Measurements from ENCODE around the gene MSI2.

MSI2 gene

GRCh38 chr17:57637666-57638010 lies 381.3 kb downstream of the MSI2 start:
- DNase-seq (ENCODE audit: low spot score) = no peak

DNA sequence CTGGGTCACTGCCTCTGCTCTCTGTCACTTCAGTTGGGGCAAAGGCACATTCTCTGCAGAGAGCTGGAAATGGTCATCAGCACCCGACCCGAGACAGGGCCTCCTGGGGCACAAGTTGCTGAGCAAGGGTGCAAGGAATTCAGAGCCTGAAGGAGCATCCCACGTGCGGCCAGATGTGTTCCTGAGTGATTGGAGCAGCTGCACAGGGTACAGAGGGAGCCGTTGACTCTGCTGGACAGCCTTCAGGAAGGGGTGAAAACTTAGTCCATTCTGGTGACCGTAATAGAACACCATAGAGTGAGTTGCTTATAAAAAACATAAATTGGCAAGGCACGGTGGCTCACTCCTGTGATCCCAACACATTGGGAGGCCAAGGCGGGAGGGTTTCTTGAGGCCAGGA lies 382.0 kb downstream of the MSI2 start:
- DNase-seq (ENCODE audit: low spot score) = no peak

GRCh38 chr17:57639381-57639780 lies 383.1 kb downstream of the MSI2 start:
- no peak for DNase-seq (ENCODE audit: low spot score)

- no peak for DNase-seq (ENCODE audit: low spot score)
Measured at GRCh38 chr17:57640079-57640478, 383.8 kb downstream of the MSI2 start.

- DNase-seq (ENCODE audit: low spot score) = no peak
Measured at GRCh38 chr17:57641761-57642160, 385.4 kb downstream of the MSI2 start.

GRCh38 chr17:57643062-57643461 lies 386.7 kb downstream of the MSI2 start:
- DNase-seq (ENCODE audit: low spot score) = no peak

DNA sequence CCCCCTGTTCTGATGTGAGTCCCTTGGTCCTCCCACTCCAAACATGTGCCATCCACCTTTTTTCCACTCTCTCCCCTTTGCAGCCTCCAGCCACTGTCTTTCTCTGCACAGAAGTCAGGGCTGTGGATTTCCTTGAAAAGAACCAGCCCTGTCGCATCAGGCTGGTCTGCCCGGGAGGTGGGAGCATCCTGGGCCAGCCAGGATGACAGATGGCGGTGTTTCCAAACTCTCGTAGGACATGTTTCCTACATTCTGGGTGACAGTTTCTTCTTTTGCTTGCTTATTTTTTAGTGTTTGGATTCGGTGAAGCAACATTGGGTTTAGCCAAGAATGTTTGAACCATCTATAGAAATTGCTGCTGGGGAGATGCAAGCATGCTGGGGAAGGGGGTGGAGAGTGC lies 388.0 kb downstream of the MSI2 start:
- no peak for DNase-seq (ENCODE audit: low spot score)

GRCh38 chr17:57645950-57646665 lies 389.8 kb downstream of the MSI2 start:
- peak; percentile 11 for DNase-seq (ENCODE audit: low spot score)

DNA sequence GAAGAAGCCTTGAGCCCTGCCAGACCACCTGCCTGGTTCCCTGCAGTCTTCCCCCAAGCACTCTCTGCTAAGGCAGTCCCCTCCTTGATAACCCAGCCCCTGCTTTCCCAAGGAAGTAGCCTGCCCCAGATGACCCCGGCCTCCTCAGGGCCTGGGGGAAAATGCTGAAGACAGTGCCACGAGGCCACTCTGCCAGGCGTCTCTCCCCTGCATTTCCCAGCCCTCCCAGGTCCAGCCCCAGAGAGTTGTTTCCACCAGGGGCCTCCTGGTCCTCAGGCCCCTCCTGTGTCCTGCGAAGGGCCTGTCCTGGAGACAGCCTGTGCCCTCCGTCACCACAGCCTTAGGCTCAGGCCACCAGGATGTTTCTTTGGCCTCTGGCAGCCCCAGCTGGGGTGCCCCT lies 392.4 kb downstream of the MSI2 start:
- no peak for DNase-seq (ENCODE audit: low spot score)

DNA sequence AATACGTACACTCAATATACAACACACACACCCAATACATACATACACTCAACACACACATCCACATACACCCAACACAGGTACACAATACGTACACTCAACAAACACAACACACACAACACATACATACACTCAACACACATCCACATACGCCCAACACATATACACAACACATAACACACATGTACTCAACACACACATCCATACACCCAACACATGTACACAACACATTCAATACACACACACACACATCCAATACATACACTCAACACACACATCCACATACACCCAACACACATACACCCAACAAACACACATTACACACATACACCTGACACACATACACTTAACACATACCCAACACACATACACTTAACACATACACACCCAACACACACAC lies 392.9 kb downstream of the MSI2 start:
- DNase-seq (ENCODE audit: low spot score) = no peak

DNA sequence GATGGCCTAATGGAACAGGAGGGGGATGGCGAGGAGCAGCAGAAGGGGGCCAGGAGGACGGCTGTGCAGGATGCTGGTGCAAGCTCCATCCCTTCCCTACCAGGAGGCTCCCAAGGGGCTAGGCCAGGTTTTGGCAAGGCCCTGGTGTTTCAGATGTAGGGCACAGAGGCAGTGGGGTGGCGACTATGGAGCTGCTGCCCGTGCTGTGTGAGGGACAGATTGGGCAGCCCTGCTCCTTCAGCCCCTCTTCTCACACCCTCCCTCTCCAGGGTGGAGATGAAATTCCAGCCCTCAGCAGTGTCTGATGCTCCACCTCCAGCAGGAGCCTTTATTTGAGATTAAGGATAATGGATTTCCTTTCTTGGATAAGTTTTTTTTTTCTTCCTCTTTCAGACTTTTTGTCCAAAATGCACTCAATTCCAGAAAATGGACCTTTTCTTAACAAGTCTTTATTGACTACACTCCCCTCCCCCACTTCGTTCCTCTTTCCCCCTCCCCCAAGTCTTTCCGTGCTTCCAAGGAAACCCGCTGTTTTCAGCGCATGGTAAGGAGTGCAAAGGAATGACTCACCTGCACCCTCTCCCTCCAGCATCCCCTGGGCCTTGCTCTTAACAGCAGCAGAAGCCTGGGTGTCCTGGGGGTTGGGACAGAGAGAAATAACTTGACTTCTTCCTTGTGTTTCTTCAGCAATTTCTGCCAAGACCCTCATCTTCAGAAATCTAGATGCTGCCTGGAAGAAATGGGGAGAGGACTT lies 393.6 kb downstream of the MSI2 start:
- DNase-seq (ENCODE audit: low spot score) = peak; percentile 63

DNA sequence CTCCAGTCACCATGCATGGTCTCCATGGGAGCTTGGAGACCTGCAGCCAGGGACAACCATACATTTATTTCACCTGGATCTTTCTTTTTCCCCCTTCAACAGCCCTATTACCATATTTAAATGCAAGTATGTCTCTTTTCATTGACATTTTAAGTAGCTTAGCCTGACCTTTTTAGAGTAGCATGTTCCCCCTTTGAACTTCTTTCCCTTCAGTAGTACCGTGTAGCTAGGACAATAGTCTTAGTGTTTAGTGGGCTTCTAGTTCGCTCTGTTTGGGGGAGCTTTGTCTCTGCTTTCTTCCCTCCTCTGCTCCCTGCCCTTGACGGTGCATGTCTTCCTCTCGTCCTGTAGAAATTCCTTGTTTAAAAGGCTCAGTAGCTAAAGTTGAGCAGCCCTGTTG lies 394.2 kb downstream of the MSI2 start:
- DNase-seq (ENCODE audit: low spot score) = no peak

- DNase-seq (ENCODE audit: low spot score) = no peak
Measured at GRCh38 chr17:57651451-57651850, 395.1 kb downstream of the MSI2 start.

DNA sequence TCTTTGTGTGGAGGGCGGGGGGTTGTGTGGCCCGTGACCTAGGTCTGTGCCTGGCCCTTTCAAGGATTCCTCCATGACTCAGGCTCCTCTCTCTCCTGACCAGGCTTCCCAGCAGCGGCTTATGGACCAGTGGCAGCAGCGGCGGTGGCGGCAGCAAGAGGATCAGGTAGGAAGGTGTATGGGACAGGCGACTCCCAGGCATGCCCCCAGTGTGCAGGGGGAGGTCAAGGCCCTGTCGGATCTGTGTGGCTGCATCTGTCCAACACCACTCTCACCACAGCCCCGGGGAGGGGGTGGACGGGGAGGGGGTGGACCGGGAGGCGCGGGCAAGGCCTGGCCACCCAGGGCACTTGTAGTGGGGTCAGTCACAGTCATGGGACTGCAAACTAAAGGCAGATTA lies 395.7 kb downstream of the MSI2 start:
- DNase-seq (ENCODE audit: low spot score) = no peak

GRCh38 chr17:57652811-57653210 lies 396.5 kb downstream of the MSI2 start:
- DNase-seq (ENCODE audit: low spot score) = no peak

DNA sequence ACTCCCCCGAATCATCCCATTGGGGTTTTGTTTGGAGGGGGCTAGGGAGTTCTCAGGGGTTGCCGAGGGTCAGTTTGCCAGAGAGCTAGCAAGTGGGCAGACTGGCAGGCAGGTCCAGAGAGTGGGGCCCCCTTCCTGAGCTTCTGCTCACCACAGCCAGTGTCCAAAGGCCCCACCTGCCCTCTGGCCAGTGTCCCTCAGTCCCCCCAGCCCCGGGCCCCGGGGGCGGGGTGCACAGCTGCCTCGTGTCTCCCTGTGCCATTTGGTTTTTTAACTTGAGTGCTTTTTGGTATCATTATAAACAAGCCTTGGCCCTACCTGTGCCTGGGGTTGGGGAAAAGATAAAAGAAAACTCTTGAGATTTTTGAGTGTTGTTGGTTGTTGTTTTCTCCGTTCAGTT lies 397.0 kb downstream of the MSI2 start:
- no peak for DNase-seq (ENCODE audit: low spot score)

DNA sequence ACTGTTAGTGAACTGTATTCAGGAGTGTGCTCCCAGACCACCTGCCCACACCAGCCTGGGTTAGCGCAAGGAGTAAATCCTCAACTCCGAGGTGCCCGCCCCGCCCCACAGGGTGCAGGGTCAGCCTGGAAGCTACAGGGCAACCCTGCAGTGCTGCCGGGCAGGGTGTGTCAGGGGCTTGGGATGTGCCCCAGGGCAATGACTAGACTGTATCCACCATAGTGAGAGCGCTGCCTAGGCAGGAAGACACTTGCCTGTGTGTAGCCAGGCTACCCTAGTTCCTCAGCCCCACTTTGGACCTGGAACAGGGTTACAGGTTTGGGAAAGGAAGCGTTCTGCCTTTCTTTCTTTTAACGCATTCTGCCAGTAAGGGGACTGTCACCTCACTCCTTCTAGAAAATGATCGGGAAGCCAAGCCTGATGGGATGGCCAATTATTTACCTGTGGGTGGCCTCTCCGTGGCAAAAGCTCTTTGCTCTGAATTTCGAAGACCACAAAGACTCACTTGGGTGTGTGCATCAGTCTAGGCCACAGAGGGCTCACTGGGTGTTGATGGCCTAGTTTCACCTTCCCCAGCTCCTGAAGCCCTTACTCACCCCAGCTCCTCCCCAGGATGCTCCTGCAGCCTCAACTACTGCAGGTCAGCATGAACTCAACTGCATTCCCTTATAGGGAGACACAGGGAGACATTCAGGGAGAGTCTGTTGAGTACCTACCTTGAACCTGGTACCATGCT lies 397.9 kb downstream of the MSI2 start:
- no peak for DNase-seq (ENCODE audit: low spot score)

- no peak for DNase-seq (ENCODE audit: low spot score)
Measured at GRCh38 chr17:57655553-57655952, 399.2 kb downstream of the MSI2 start.

DNA sequence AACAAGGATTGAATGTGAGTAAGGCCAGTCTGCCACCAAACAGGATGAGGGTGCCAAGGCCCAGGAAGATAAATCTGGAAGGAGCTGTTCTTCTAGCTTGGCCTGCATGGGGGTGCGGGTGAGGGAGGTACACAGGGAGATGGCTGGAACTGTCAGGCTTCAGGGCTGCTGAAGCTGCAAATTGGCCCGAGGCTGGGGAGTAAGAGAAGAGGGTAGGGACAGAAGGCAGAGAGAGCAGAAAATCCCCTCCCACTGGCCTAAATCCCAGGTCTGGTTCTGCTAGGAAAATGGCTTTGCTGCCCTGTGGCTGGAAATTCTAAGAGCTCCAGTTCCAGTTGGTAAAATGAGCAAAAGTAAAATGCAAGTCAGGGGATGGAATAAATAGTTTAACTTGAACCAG lies 400.9 kb downstream of the MSI2 start:
- no peak for DNase-seq (ENCODE audit: low spot score)

GRCh38 chr17:57662041-57662440 lies 405.7 kb downstream of the MSI2 start:
- DNase-seq (ENCODE audit: low spot score) = no peak

DNA sequence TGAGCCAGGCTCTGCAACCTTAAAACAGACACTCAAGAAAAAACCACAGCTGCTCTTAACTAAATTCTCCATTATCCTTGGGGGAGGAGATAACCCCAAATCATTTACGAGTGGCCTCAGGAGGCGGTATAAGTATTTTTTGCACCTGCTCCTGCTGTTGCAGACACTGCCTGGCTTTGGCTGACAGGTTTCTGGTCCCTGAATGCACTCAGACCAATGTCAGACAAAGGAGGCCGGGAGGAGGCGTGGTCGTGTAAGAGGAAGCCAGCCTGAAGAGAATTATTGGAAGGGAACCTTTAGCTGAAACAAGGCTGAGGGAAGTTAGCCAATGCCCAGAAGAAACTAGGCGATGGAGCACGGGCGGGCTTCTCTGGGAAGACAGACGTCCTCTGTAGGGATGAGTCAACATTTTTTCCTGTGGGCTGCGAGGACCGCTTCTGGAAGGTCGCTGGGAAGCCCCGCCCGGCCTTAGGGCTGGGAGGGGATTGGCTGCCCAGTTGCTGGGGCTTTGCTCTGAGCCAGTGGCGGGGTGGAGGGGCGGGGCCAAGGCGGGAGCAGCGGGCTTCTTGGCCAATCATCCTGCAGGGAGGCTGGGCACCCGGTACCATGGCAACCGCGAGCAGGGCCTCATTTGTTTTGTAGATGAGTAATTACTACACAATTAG lies 406.5 kb downstream of the MSI2 start:
- DNase-seq (ENCODE audit: low spot score) = peak; percentile 99

DNA sequence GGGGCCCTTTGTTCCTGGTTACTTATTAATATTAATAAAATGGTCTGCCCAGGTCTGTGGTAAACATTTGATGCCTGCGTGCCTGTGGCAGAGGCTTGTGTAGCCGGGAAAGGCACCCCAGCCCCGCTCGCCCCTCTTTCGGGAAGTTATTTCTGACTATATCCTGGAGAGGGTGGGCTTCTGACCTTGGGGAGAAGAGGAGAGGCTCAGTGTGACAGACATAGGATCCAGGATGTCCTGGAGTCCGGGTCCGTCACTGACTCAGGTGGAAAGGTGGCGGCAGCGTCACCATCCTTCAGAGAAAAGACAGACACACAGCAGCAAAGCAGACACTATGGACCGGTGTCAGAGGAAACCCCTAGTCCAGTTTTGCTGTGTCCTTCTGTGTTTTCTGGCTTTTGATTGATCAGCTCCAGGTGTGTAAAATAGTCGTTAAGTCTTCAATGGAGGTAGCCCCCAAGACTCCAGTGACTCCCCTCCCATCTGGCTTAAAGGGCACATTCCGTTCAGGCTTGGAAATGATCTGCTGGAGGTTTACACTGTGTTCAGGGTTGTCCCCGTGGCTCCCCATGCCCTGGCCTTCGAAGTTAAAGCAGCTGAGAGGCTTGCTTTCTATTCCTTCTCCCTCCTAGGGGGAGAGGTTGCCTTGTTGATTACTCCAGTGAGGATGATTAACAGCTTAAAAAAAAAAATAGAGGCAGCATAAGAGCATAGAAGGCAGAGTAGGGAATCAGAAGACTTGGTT lies 407.2 kb downstream of the MSI2 start:
- DNase-seq (ENCODE audit: low spot score) = peak; percentile 38
